Measurements from ENCODE around the gene GAL3ST2. TPM values are rescaled to one million over a fixed set of nuclear protein-coding genes. Genes with fewer than 3 reads are reported as not detected.
"Not testable (repeated sequence)": the region's sequence is repeated elsewhere in the genome, so short reads cannot be mapped to it uniquely, and the experiment has no call there.

GAL3ST2 gene
- total RNA-seq, 1 experiment from 2014 or later: 6.8 TPM

- POLR2A ChIA-PET: no interaction called here
- Histone ChIP-seq H3K36me3 (ENCODE audit: control insufficient read depth, insufficient read depth, low read length) (no peaks in the 10 kb centered on the region), H3K27me3 (replicated peaks; ENCODE audit: control insufficient read depth, insufficient read depth, low read length) (no peaks in the 10 kb centered on the region), H3K9me3 (no peaks in the 10 kb centered on the region), H3K4me1 (no peaks in the 10 kb centered on the region), H3K4me3 (ENCODE audit: low read depth, low read length) (no peak overlapping the region)
- no peaks in the 10 kb centered on the region for H3K4me1 Mint-ChIP-seq (ENCODE audit: low read depth, unreplicated experiment)
- peaks cover 24% of the 10 kb centered on the region for H3K36me3 Mint-ChIP-seq (ENCODE audit: insufficient read depth, unreplicated experiment)
- no TSS peak for BruUV-seq (replicated peaks)
- TF ChIP-seq CTCF (IDR thresholded peaks at IDR 0.05; ENCODE audit: insufficient read depth in 1 of 2, low read depth in 1 of 2, low read length in 1 of 2, severe bottlenecking in 1 of 2, unreplicated experiment in 1 of 2): no peak
- CTCF ChIA-PET: no interaction called here
- intact Hi-C loops (cut with micrococcal nuclease; ENCODE audit: unreplicated experiment): no loop called here
- H3K4me3 Mint-ChIP-seq (ENCODE audit: unreplicated experiment): no peak overlapping the region
- H3K27ac Mint-ChIP-seq (ENCODE audit: unreplicated experiment): no peak overlapping the region
- peaks cover 21% of the 10 kb centered on the region for H3K9me3 Mint-ChIP-seq (ENCODE audit: unreplicated experiment)
- peaks cover 4% of the 10 kb centered on the region for H3K27me3 Mint-ChIP-seq (ENCODE audit: insufficient read depth, unreplicated experiment)
- no peak for DNase-seq
Measured at GRCh38 chr2:241820625-241821384, 44.2 kb downstream of the GAL3ST2 start.

- CTCF ChIA-PET: no interaction called here
- intact Hi-C loops (cut with micrococcal nuclease; ENCODE audit: unreplicated experiment): no loop called here
- H3K9me3 ChIP-seq: no peaks in the 10 kb centered on the region
- peaks cover 24% of the 10 kb centered on the region for H3K36me3 Mint-ChIP-seq (ENCODE audit: insufficient read depth, unreplicated experiment)
- peaks cover 21% of the 10 kb centered on the region for H3K9me3 Mint-ChIP-seq (ENCODE audit: unreplicated experiment)
- no peaks in the 10 kb centered on the region for H3K4me1 ChIP-seq
- H3K4me1 Mint-ChIP-seq (ENCODE audit: low read depth, unreplicated experiment): no peaks in the 10 kb centered on the region
- H3K4me3 Mint-ChIP-seq (ENCODE audit: unreplicated experiment): no peak overlapping the region
- BruUV-seq (replicated peaks): no TSS peak
- H3K27me3 ChIP-seq (replicated peaks; ENCODE audit: control insufficient read depth, insufficient read depth, low read length): no peaks in the 10 kb centered on the region
- no peak overlapping the region for H3K4me3 ChIP-seq (ENCODE audit: low read depth, low read length)
- no peak for TF ChIP-seq CTCF (IDR thresholded peaks at IDR 0.05; ENCODE audit: insufficient read depth in 1 of 2, low read depth in 1 of 2, low read length in 1 of 2, severe bottlenecking in 1 of 2, unreplicated experiment in 1 of 2)
- POLR2A ChIA-PET: no interaction called here
- H3K27me3 Mint-ChIP-seq (ENCODE audit: insufficient read depth, unreplicated experiment): peaks cover 4% of the 10 kb centered on the region
- no peaks in the 10 kb centered on the region for H3K36me3 ChIP-seq (ENCODE audit: control insufficient read depth, insufficient read depth, low read length)
- no peak for DNase-seq
- H3K27ac Mint-ChIP-seq (ENCODE audit: unreplicated experiment): no peak overlapping the region
Measured at GRCh38 chr2:241821460-241822263, 45.0 kb downstream of the GAL3ST2 start.

GRCh38 chr2:241822264-241822623 is 45.6 kb downstream of the GAL3ST2 start:
- BruUV-seq (replicated peaks): no TSS peak
- H3K4me1 Mint-ChIP-seq (ENCODE audit: low read depth, unreplicated experiment): no peaks in the 10 kb centered on the region
- H3K4me3 ChIP-seq (ENCODE audit: low read depth, low read length): no peak overlapping the region
- ChIA-PET POLR2A (no interaction called here), CTCF (no interaction called here)
- no peak for TF ChIP-seq CTCF (IDR thresholded peaks at IDR 0.05; ENCODE audit: insufficient read depth in 1 of 2, low read depth in 1 of 2, low read length in 1 of 2, severe bottlenecking in 1 of 2, unreplicated experiment in 1 of 2)
- peaks cover 4% of the 10 kb centered on the region; the same call in 1 of the 2 replicates for H3K9me3 ChIP-seq
- no peaks in the 10 kb centered on the region for H3K4me1 ChIP-seq
- H3K27me3 ChIP-seq (replicated peaks; ENCODE audit: control insufficient read depth, insufficient read depth, low read length): no peaks in the 10 kb centered on the region; the same call in 1 of the 2 replicates
- intact Hi-C loops (cut with micrococcal nuclease; ENCODE audit: unreplicated experiment): no loop called here
- DNase-seq: no peak
- peaks cover 21% of the 10 kb centered on the region for H3K9me3 Mint-ChIP-seq (ENCODE audit: unreplicated experiment)
- H3K27ac Mint-ChIP-seq (ENCODE audit: unreplicated experiment): peak overlapping the region; percentile 11
- no peaks in the 10 kb centered on the region for H3K36me3 ChIP-seq (ENCODE audit: control insufficient read depth, insufficient read depth, low read length)
- H3K4me3 Mint-ChIP-seq (ENCODE audit: unreplicated experiment): no peak overlapping the region
- peaks cover 24% of the 10 kb centered on the region for H3K36me3 Mint-ChIP-seq (ENCODE audit: insufficient read depth, unreplicated experiment)
- H3K27me3 Mint-ChIP-seq (ENCODE audit: insufficient read depth, unreplicated experiment): peaks cover 4% of the 10 kb centered on the region

GRCh38 chr2:241823531-241824437 is 47.2 kb downstream of the GAL3ST2 start:
- H3K27ac Mint-ChIP-seq (ENCODE audit: unreplicated experiment): peak overlapping the region; percentile 7
- CTCF ChIA-PET: not testable (repeated sequence)

More at GRCh38 chr2:241823531-241824437, 47.2 kb downstream of the GAL3ST2 start:
- DNase-seq; intact Hi-C loops (cut with micrococcal nuclease; ENCODE audit: unreplicated experiment); H3K9me3 ChIP-seq; BruUV-seq (replicated peaks); POLR2A ChIA-PET; H3K27me3 ChIP-seq (replicated peaks; ENCODE audit: control insufficient read depth, insufficient read depth, low read length); H3K4me3 ChIP-seq (ENCODE audit: low read depth, low read length); H3K27me3 Mint-ChIP-seq (ENCODE audit: insufficient read depth, unreplicated experiment); H3K4me1 Mint-ChIP-seq (ENCODE audit: low read depth, unreplicated experiment); H3K36me3 ChIP-seq (ENCODE audit: control insufficient read depth, insufficient read depth, low read length); H3K4me1 ChIP-seq: not testable (repeated sequence)
- peaks cover 24% of the 10 kb centered on the region for H3K36me3 Mint-ChIP-seq (ENCODE audit: insufficient read depth, unreplicated experiment)
- peak overlapping the region; percentile 8 for H3K4me3 Mint-ChIP-seq (ENCODE audit: unreplicated experiment)
- H3K9me3 Mint-ChIP-seq (ENCODE audit: unreplicated experiment): peaks cover 21% of the 10 kb centered on the region

Data from Caco-2 (cell line).